ENCODE results near the gene BAD.

The BAD gene

GRCh38 chr11:64281957-64282770, 2.3 kb downstream of the BAD start:
- Histone ChIP-seq H3K36me3 (ENCODE audit: insufficient read depth, low read length) (peaks cover 4% of the 10 kb centered on the region), H3K9ac (ENCODE audit: low read depth, low read length) (no peak overlapping the region), H3K4me3 (ENCODE audit: low read length) (no peak overlapping the region)

DNA sequence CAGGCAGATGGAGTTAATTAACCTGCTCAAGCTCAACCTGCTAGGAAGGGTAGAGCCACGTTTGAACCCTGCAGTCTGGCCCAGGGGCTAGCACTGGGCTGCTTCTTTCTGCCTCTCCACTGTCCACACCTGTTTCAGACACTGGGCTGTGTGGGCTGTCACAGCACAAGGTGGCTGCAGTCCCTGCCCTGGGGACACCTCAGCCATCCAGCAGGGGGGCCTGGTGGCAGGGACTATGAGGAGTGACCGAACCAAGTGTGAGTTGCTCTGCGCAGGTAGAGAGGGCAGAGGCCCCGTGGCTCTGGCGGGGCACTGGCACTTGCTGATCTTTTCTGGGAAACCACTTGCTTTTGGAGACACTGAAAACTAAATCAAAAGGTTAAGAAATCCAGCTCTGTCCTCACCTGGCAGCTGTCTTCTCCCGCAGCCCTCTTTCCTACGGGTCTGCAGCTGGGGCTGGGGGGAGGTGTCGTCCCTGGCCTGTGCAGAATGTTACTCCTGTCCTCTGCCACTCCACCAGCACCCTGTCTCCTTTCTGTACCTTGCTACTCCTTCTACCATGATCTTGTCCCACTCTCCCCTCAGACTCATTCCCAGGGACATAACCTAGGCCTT, 5.8 kb downstream of the BAD start:
- Histone ChIP-seq H3K36me3 (ENCODE audit: insufficient read depth, low read length) (peaks cover 9% of the 10 kb centered on the region), H3K4me3 (ENCODE audit: low read length) (no peak overlapping the region), H3K9me3 (replicated peaks; ENCODE audit: low read length) (no peaks in the 10 kb centered on the region), H3K9ac (ENCODE audit: low read depth, low read length) (no peak overlapping the region), H3K4me1 (ENCODE audit: control insufficient read depth, insufficient read depth, low read length) (peaks cover 11% of the 10 kb centered on the region), H3K4me2 (ENCODE audit: low read length) (no peak overlapping the region), H3K27me3 (ENCODE audit: control insufficient read depth, insufficient read depth, low read length) (no peaks in the 10 kb centered on the region)

More at GRCh38 chr11:64281957-64282770, 2.3 kb downstream of the BAD start:
- H3K27me3 ChIP-seq (ENCODE audit: control insufficient read depth, insufficient read depth, low read length) = no peaks in the 10 kb centered on the region
- no peaks in the 10 kb centered on the region for H3K9me3 ChIP-seq (replicated peaks; ENCODE audit: low read length)
- no peak overlapping the region for H3K4me2 ChIP-seq (ENCODE audit: low read length)
- H3K4me1 ChIP-seq (ENCODE audit: control insufficient read depth, insufficient read depth, low read length) = peaks cover 20% of the 10 kb centered on the region

GRCh38 chr11:64276653-64277431, 7.6 kb downstream of the BAD start:
- peak overlapping the region; percentile 16 for H3K9ac ChIP-seq (ENCODE audit: low read depth, low read length)
- H3K4me2 ChIP-seq (ENCODE audit: low read length) = peak overlapping the region; percentile 25
- H3K36me3 ChIP-seq (ENCODE audit: insufficient read depth, low read length) = peaks cover 9% of the 10 kb centered on the region
- H3K4me1 ChIP-seq (ENCODE audit: control insufficient read depth, insufficient read depth, low read length) = peaks cover 12% of the 10 kb centered on the region
- no peaks in the 10 kb centered on the region for H3K9me3 ChIP-seq (replicated peaks; ENCODE audit: low read length)
- H3K4me3 ChIP-seq (ENCODE audit: low read length) = no peak overlapping the region
- H3K27me3 ChIP-seq (ENCODE audit: control insufficient read depth, insufficient read depth, low read length) = no peaks in the 10 kb centered on the region

GRCh38 chr11:64275841-64276240, 8.6 kb downstream of the BAD start:
- H3K36me3 ChIP-seq (ENCODE audit: insufficient read depth, low read length) = peaks cover 9% of the 10 kb centered on the region
- no peak overlapping the region for H3K9ac ChIP-seq (ENCODE audit: low read depth, low read length)
- no peak overlapping the region for H3K4me2 ChIP-seq (ENCODE audit: low read length)
- peaks cover 15% of the 10 kb centered on the region for H3K4me1 ChIP-seq (ENCODE audit: control insufficient read depth, insufficient read depth, low read length)
- H3K4me3 ChIP-seq (ENCODE audit: low read length) = no peak overlapping the region
- no peaks in the 10 kb centered on the region for H3K9me3 ChIP-seq (replicated peaks; ENCODE audit: low read length)
- no peaks in the 10 kb centered on the region for H3K27me3 ChIP-seq (ENCODE audit: control insufficient read depth, insufficient read depth, low read length)

DNA sequence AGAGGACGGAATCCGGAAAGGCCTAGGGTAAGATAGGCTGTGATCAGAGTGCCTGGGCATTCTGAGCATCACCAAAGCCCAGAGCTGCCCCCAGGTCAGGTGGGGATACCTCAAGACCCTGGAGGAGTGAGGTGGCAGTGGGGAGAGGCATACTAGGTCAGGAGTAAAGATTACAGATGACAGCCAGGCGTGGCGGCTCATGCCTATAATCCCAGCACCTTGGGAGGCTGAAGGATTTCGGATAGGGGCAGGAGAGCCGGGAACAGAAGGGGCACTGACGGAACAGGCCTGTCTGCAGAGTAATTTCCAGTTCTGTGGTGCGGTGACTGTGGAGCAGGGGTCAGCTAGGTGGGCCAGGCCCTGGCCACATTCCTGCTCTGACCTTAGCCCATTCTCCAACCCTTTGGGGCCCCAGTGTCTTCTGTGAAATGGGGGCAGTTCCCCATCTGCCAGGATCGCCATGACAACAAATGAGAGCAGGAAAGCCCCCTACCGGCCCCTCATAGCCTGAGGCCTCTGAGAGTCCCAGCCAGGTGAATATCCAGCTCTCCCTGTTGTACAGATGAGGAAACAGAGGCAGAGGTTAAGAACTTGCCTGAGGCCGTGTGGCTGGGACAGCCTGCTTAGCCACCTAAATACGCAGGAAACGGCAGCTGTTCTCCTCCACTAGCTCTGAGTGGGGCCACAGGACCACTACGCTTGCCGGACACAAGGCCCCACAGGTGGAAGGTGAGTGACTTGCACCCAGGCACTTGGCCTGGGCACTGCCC, 9.2 kb downstream of the BAD start:
- Histone ChIP-seq H3K4me1 (ENCODE audit: control insufficient read depth, insufficient read depth, low read length) (peaks cover 15% of the 10 kb centered on the region), H3K27me3 (ENCODE audit: control insufficient read depth, insufficient read depth, low read length) (no peaks in the 10 kb centered on the region), H3K4me2 (ENCODE audit: low read length) (no peak overlapping the region), H3K9me3 (replicated peaks; ENCODE audit: low read length) (no peaks in the 10 kb centered on the region), H3K4me3 (ENCODE audit: low read length) (no peak overlapping the region), H3K9ac (ENCODE audit: low read depth, low read length) (no peak overlapping the region), H3K36me3 (ENCODE audit: insufficient read depth, low read length) (peaks cover 9% of the 10 kb centered on the region)

DNA sequence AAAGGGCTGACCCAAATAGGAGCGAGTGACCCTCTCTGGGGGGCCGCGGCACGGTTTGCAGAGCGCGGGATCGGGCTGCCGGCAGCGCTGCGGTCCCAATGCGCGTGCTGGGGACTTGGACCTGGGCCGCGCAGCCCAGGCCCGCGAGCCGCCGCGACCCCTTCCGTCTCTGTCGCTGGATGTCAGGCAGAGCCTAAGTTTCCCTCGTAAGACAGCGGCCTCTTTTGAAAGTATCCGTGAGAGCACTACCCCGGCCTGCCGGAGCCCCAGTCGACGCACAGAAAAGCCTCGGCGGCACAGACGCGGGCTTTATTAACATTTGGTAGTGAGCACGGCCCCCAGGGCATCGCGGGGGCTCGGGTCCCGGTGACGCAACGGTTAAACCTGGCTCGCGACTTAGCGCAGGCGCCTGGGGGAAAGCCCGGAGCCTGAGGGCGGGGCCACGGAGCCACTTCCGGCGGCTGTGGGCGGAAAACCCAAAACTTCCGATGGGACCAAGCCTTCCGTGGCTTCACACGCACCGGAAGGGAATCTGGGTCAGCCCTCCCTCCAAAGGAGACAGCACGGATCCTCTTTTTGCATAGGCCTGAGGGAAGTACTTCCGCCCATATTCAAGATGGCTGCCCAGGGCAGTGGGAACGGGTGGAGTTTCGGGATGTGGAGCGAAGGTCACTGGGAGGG, 14.8 kb downstream of the BAD start:
- Histone ChIP-seq H3K9ac (ENCODE audit: low read depth, low read length) (peak overlapping the region; percentile 84), H3K27me3 (ENCODE audit: control insufficient read depth, insufficient read depth, low read length) (no peaks in the 10 kb centered on the region), H3K4me3 (ENCODE audit: low read length) (peak overlapping the region; percentile 79), H3K36me3 (ENCODE audit: insufficient read depth, low read length) (peaks cover 16% of the 10 kb centered on the region), H3K4me1 (ENCODE audit: control insufficient read depth, insufficient read depth, low read length) (peaks cover 26% of the 10 kb centered on the region), H3K9me3 (replicated peaks; ENCODE audit: low read length) (no peaks in the 10 kb centered on the region), H3K4me2 (ENCODE audit: low read length) (peak overlapping the region; percentile 93)

DNA sequence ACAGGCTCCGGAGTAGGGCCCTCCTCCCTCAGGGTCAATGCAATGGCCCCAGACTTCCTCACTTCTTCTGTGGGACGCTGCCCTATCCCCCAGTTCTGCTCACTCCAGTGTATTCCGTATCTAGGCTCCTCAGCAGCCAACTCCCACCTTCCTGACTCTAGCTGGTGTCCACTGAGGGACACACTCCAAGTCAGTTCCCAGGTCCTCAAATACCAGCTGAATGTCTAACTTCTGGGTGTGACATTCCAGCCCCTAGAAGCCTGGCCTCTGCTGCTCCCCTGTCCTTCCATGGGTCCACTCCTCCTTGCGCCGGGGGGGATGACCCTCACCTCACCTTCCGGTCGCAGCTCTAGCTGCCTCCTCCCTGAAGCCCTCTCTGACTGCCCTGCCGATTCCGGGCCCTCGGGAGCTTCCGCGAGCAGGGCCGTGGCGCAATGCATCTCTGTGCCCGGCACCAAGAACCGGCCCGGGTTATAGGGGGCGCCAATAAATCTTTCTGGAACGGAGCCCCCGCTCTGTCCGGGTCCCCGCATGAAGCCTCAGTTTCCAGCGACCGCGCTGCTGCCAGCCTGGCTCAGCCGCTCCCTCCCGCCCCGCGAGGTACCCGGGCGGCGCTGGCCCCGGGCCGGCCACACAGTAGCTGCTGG, 15.4 kb downstream of the BAD start:
- Histone ChIP-seq H3K4me3 (ENCODE audit: low read length) (peak overlapping the region; percentile 72), H3K9me3 (replicated peaks; ENCODE audit: low read length) (no peaks in the 10 kb centered on the region), H3K9ac (ENCODE audit: low read depth, low read length) (peak overlapping the region; percentile 80), H3K4me1 (ENCODE audit: control insufficient read depth, insufficient read depth, low read length) (peaks cover 26% of the 10 kb centered on the region), H3K4me2 (ENCODE audit: low read length) (peak overlapping the region; percentile 93), H3K36me3 (ENCODE audit: insufficient read depth, low read length) (peaks cover 23% of the 10 kb centered on the region), H3K27me3 (ENCODE audit: control insufficient read depth, insufficient read depth, low read length) (no peaks in the 10 kb centered on the region)

GRCh38 chr11:64268025-64268892, 16.2 kb downstream of the BAD start:
- Histone ChIP-seq H3K4me2 (ENCODE audit: low read length) (peak overlapping the region; percentile 93), H3K9me3 (replicated peaks; ENCODE audit: low read length) (no peaks in the 10 kb centered on the region), H3K27me3 (ENCODE audit: control insufficient read depth, insufficient read depth, low read length) (no peaks in the 10 kb centered on the region), H3K4me3 (ENCODE audit: low read length) (peak overlapping the region; percentile 72), H3K4me1 (ENCODE audit: control insufficient read depth, insufficient read depth, low read length) (peaks cover 26% of the 10 kb centered on the region), H3K9ac (ENCODE audit: low read depth, low read length) (peak overlapping the region; percentile 80), H3K36me3 (ENCODE audit: insufficient read depth, low read length) (peaks cover 31% of the 10 kb centered on the region)

DNA sequence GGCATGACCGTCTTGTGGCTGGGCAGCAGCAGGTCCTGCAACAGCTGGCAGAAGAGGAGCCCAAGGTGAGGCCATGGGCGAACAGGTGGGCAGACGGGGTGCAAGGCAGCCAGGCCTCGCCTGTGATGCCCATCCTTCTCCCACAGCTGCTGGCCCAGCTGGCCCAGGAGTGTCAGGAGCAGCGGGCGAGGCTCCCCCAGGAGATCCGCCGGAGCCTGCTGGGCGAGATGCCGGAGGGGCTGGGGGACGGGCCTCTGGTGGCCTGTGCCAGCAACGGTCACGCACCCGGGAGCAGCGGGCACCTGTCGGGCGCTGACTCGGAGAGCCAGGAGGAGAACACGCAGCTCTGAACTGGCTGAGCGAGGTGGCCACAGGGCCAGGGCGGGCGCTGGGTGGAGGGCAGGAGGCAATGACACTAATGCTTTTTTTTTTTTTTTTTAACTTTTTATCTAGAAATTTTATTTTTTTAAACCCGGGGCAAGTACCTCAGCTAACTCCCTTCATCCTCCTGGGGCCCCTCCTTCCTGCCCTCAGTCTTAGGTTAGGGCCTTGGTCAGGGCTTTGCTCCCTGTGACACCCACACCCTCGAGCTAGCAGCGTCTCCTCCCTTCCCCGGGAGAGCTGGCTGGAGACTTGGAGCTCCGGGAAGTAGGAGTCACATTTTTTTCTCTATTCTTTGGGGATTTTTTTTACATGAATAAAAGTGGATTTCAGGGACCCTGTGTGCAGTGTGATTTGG, 17.1 kb downstream of the BAD start:
- no peak overlapping the region for H3K9ac ChIP-seq (ENCODE audit: low read depth, low read length)
- no peaks in the 10 kb centered on the region for H3K9me3 ChIP-seq (replicated peaks; ENCODE audit: low read length)
- no peaks in the 10 kb centered on the region for H3K27me3 ChIP-seq (ENCODE audit: control insufficient read depth, insufficient read depth, low read length)
- no peak overlapping the region for H3K4me3 ChIP-seq (ENCODE audit: low read length)
- H3K4me2 ChIP-seq (ENCODE audit: low read length) = no peak overlapping the region
- peaks cover 29% of the 10 kb centered on the region for H3K4me1 ChIP-seq (ENCODE audit: control insufficient read depth, insufficient read depth, low read length)
- peaks cover 39% of the 10 kb centered on the region for H3K36me3 ChIP-seq (ENCODE audit: insufficient read depth, low read length)
